HUES48 (cell line): ENCODE data around the gene ID2.

ENCODE experiments used
- H3K27ac ChIP-seq: one replicate; pipeline ENCODE4 v1.7.0; 2013; ENCODE audit warnings: low read depth, low read length, inconsistent platforms
- H3K27me3 ChIP-seq: 2 replicates; pipeline ENCODE4 v1.6.1; 2013; ENCODE audit warnings: mild to moderate bottlenecking, low read length; ENCODE audit not compliant: control insufficient read depth, insufficient read depth
- H3K36me3 ChIP-seq: 2 replicates; pipeline ENCODE4 v1.6.1; 2013; ENCODE audit warnings: low read length; ENCODE audit not compliant: control insufficient read depth, insufficient read depth
- H3K4me1 ChIP-seq: 2 replicates; pipeline ENCODE4 v1.6.1; 2013; ENCODE audit warnings: mild to moderate bottlenecking, low read length; ENCODE audit not compliant: control insufficient read depth, insufficient read depth
- H3K4me3 ChIP-seq: 2 replicates; pipeline ENCODE4 v1.5.1; 2013; ENCODE audit warnings: mild to moderate bottlenecking, low read depth, low read length
- H3K9ac ChIP-seq: 2 replicates; pipeline ENCODE4 v1.6.1; 2013; ENCODE audit warnings: mild to moderate bottlenecking, low read depth, low read length, moderate library complexity
- H3K9me3 ChIP-seq: 2 replicates; pipeline ENCODE4 v1.6.1; 2013; ENCODE audit warnings: low read length; ENCODE audit not compliant: control insufficient read depth, insufficient read depth

Gene ID2

GRCh38 chr2:8649718-8650117 is 32.1 kb upstream of the ID2 start:
- H3K9ac ChIP-seq, result no peak overlapping the region
- no peaks in the 10 kb centered on the region for H3K4me1 ChIP-seq
- H3K27ac ChIP-seq, result no peak overlapping the region
- H3K36me3 ChIP-seq, result no peaks in the 10 kb centered on the region
- H3K27me3 ChIP-seq, result no peaks in the 10 kb centered on the region
- H3K9me3 ChIP-seq, result 0 out of 2 replicates have a peak, but pooled peaks cover 2% of the 10 kb centered on the region
- H3K4me3 ChIP-seq, result no peak overlapping the region

- H3K4me3 ChIP-seq, result no peak overlapping the region
- 0 out of 2 replicates have a peak, but pooled peaks cover 2% of the 10 kb centered on the region for H3K9me3 ChIP-seq
- H3K4me1 ChIP-seq, result no peaks in the 10 kb centered on the region
- no peaks in the 10 kb centered on the region for H3K36me3 ChIP-seq
- no peaks in the 10 kb centered on the region; the same call in 1 of the 2 replicates for H3K27me3 ChIP-seq
- no peak overlapping the region for H3K9ac ChIP-seq
- H3K27ac ChIP-seq, result no peak overlapping the region
These were observed 31.6 kb upstream of the ID2 start for GRCh38 chr2:8650256-8650655.

DNA sequence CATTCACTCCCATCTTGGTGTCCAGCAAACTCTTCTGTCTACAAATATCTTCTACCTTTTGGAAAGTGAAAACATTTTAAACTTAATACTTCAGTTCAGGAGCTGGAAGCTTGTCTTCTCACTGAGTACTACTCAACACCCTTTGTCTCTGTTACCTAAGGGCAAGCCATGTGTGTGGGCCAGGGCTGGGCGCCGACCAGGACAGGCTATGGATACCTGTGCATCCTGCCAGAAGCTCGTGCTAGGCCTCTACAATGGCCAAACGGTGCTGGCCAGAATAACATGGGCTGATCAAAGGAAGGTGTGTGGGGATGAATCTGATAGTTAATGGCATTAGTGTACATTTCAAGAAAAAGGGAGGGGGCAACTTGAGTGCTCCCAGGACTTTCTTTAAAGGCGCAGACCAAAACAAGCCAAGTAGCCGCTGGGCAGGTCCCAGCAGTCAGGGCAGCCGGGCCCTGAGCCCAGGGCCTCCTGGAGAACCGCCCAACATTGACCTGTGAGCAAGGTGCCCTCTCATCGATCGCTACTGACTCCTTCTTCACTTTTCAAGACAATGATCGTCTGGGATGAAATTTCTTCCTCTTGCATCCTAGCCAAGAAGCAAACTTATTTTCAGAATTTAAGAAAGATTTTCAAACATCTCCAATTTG is 29.0 kb upstream of the ID2 start:
- H3K9ac ChIP-seq, result no peak overlapping the region
- no peaks in the 10 kb centered on the region for H3K4me1 ChIP-seq
- no peak overlapping the region for H3K27ac ChIP-seq
- H3K27me3 ChIP-seq, result no peaks in the 10 kb centered on the region; the same call in 1 of the 2 replicates
- H3K4me3 ChIP-seq, result no peak overlapping the region
- no peaks in the 10 kb centered on the region for H3K36me3 ChIP-seq
- 0 out of 2 replicates have a peak, but pooled peaks cover 2% of the 10 kb centered on the region for H3K9me3 ChIP-seq

GRCh38 chr2:8653485-8653884 is 28.4 kb upstream of the ID2 start:
- no peak overlapping the region for H3K9ac ChIP-seq
- no peak overlapping the region for H3K4me3 ChIP-seq
- H3K27me3 ChIP-seq, result no peaks in the 10 kb centered on the region; the same call in 1 of the 2 replicates
- H3K27ac ChIP-seq, result no peak overlapping the region
- no peaks in the 10 kb centered on the region for H3K4me1 ChIP-seq
- H3K36me3 ChIP-seq, result no peaks in the 10 kb centered on the region
- H3K9me3 ChIP-seq, result 0 out of 2 replicates have a peak, but pooled peaks cover 2% of the 10 kb centered on the region

GRCh38 chr2:8654041-8654440 is 27.8 kb upstream of the ID2 start:
- Histone ChIP-seq H3K4me1 (no peaks in the 10 kb centered on the region), H3K27ac (no peak overlapping the region), H3K27me3 (no peaks in the 10 kb centered on the region; the same call in 1 of the 2 replicates), H3K4me3 (no peak overlapping the region), H3K9ac (no peak overlapping the region), H3K36me3 (no peaks in the 10 kb centered on the region), H3K9me3 (0 out of 2 replicates have a peak, but pooled peaks cover 2% of the 10 kb centered on the region)

GRCh38 chr2:8654483-8654882 is 27.4 kb upstream of the ID2 start:
- H3K36me3 ChIP-seq, result no peaks in the 10 kb centered on the region
- H3K4me1 ChIP-seq, result no peaks in the 10 kb centered on the region
- no peak overlapping the region for H3K4me3 ChIP-seq
- H3K27me3 ChIP-seq, result no peaks in the 10 kb centered on the region; the same call in 1 of the 2 replicates
- no peak overlapping the region for H3K27ac ChIP-seq
- H3K9ac ChIP-seq, result no peak overlapping the region
- H3K9me3 ChIP-seq, result 0 out of 2 replicates have a peak, but pooled peaks cover 2% of the 10 kb centered on the region

- no peaks in the 10 kb centered on the region for H3K36me3 ChIP-seq
- H3K9me3 ChIP-seq, result no peaks in the 10 kb centered on the region
- no peak overlapping the region for H3K9ac ChIP-seq
- no peak overlapping the region for H3K27ac ChIP-seq
- H3K4me3 ChIP-seq, result no peak overlapping the region
- no peaks in the 10 kb centered on the region for H3K4me1 ChIP-seq
- no peaks in the 10 kb centered on the region; the same call in 1 of the 2 replicates for H3K27me3 ChIP-seq
These were observed 25.7 kb upstream of the ID2 start for GRCh38 chr2:8656160-8656641.

GRCh38 chr2:8656811-8657210 is 25.0 kb upstream of the ID2 start:
- Histone ChIP-seq H3K27me3 (no peaks in the 10 kb centered on the region; the same call in 1 of the 2 replicates), H3K9me3 (no peaks in the 10 kb centered on the region), H3K4me1 (no peaks in the 10 kb centered on the region), H3K9ac (no peak overlapping the region), H3K4me3 (no peak overlapping the region), H3K36me3 (no peaks in the 10 kb centered on the region), H3K27ac (no peak overlapping the region)

- no peaks in the 10 kb centered on the region for H3K36me3 ChIP-seq
- H3K27me3 ChIP-seq, result no peaks in the 10 kb centered on the region; the same call in 1 of the 2 replicates
- no peaks in the 10 kb centered on the region for H3K9me3 ChIP-seq
- no peak overlapping the region for H3K9ac ChIP-seq
- no peaks in the 10 kb centered on the region for H3K4me1 ChIP-seq
- H3K27ac ChIP-seq, result no peak overlapping the region
- H3K4me3 ChIP-seq, result no peak overlapping the region
These were observed 24.3 kb upstream of the ID2 start for GRCh38 chr2:8657423-8658062.

- Histone ChIP-seq H3K9ac (no peak overlapping the region), H3K27ac (no peak overlapping the region), H3K4me3 (no peak overlapping the region), H3K27me3 (no peaks in the 10 kb centered on the region; the same call in 1 of the 2 replicates), H3K36me3 (no peaks in the 10 kb centered on the region), H3K9me3 (no peaks in the 10 kb centered on the region), H3K4me1 (no peaks in the 10 kb centered on the region)
These were observed 23.6 kb upstream of the ID2 start for GRCh38 chr2:8658064-8658862.
